PC-3 (cell line): ENCODE measurements around the gene PODN. TPM values are rescaled to one million over a fixed set of nuclear protein-coding genes. Genes with fewer than 3 reads are reported as not detected.
A peak's percentile ranks its signal among the peaks of the same experiment; 100 is the strongest.

ENCODE experiments used
- ATAC-seq: fragments of 200-7000 bp; cut with Tn5 transposase; 2 replicates; pipeline ENCODE4 v1.9.1; 2020; ENCODE audit warnings: mild to moderate bottlenecking, moderate library complexity
- BruUV-seq: library from RNA; stranded (reverse); fragments of 400-500 nt; replicated peaks from 2 replicates; lab custom pipeline; 2021; lab: Mats Ljungman, UMichigan
- CTCF ChIA-PET: fragments of 300-600 bp; sonication (Branson Sonifier 250); formaldehyde crosslinking; loops from one replicate; lab custom pipeline; 2022; ENCODE audit warnings: antibody characterized with exemption; lab: Charles Lee
- POLR2A ChIA-PET: fragments of 300-600 bp; sonication (Branson Sonifier 250); formaldehyde crosslinking; loops from one replicate; lab custom pipeline; 2022; ENCODE audit warnings: antibody characterized with exemption; ENCODE audit not compliant: unreplicated experiment; lab: Charles Lee
- DNase-seq: peaks from one replicate; pipeline ENCODE4 v3.0.0-alpha.2; 2015
- H2AFZ ChIP-seq: fragments of 300-600 bp; sonication (generic); 2 replicates; pipeline ENCODE4 v1.6.0; 2016; ENCODE audit warnings: antibody characterized with exemption, low read length
- H3F3A ChIP-seq: fragments of 300-600 bp; sonication (generic); one replicate; pipeline ENCODE4 v1.6.0; 2017; ENCODE audit warnings: antibody characterized with exemption, low read length, control low read depth, mild to moderate bottlenecking; ENCODE audit not compliant: unreplicated experiment
- H3K27ac ChIP-seq: fragments of 300-600 bp; sonication (generic); 2 replicates; pipeline ENCODE4 v1.5.1; 2016; ENCODE audit warnings: mild to moderate bottlenecking, low read length
- H3K27me3 ChIP-seq: fragments of 300-600 bp; sonication (generic); 2 replicates; pipeline ENCODE4 v1.6.1; 2016; ENCODE audit warnings: low read length, mixed read lengths
- H3K36me3 ChIP-seq: fragments of 300-600 bp; sonication (generic); 2 replicates; pipeline ENCODE4 v1.6.1; 2016; ENCODE audit warnings: low read depth, mixed run types, low read length, mixed read lengths
- H3K4me1 ChIP-seq: fragments of 300-600 bp; sonication (generic); 2 replicates; pipeline ENCODE4 v1.5.1; 2016; ENCODE audit warnings: low read length; ENCODE audit not compliant: insufficient read depth
- H3K4me2 ChIP-seq: fragments of 300-600 bp; sonication (generic); 2 replicates; pipeline ENCODE4 v1.6.0; 2016; ENCODE audit warnings: low read length
- H3K4me3 ChIP-seq: fragments of 300-600 bp; sonication (generic); 2 replicates; pipeline ENCODE4 v1.5.1; 2016; ENCODE audit warnings: mild to moderate bottlenecking, low read length, mixed read lengths
- H3K79me2 ChIP-seq: fragments of 300-600 bp; sonication (generic); 2 replicates; pipeline ENCODE4 v1.6.1; 2017; ENCODE audit warnings: low read length, mixed read lengths
- H3K9ac ChIP-seq: fragments of 300-600 bp; sonication (generic); 2 replicates; pipeline ENCODE4 v1.6.0; 2016; ENCODE audit warnings: mild to moderate bottlenecking, low read length
- H3K9me2 ChIP-seq: fragments of 300-600 bp; sonication (generic); replicated peaks from 2 replicates; pipeline ENCODE4 v1.6.1; 2016; ENCODE audit warnings: mixed run types, low read length, mixed read lengths
- H3K9me3 ChIP-seq: fragments of 300-600 bp; sonication (generic); 2 replicates; pipeline ENCODE4 v1.6.1; 2016; ENCODE audit warnings: low read length, mixed read lengths
- H4K20me1 ChIP-seq: fragments of 300-600 bp; sonication (generic); 2 replicates; pipeline ENCODE4 v1.6.1; 2016; ENCODE audit warnings: low read length, mixed read lengths
- EZH2 ChIP-seq: fragments of 300-600 bp; sonication (generic); IDR thresholded peaks from one replicate; pipeline ENCODE4 v1.6.1; 2017; ENCODE audit warnings: antibody characterized with exemption, mild to moderate bottlenecking, low read length; ENCODE audit not compliant: unreplicated experiment
- EZH2phosphoT487 ChIP-seq: fragments of 300-600 bp; sonication (generic); IDR thresholded peaks from 2 replicates; pipeline ENCODE4 v1.6.1; 2018; ENCODE audit warnings: mild to moderate bottlenecking, antibody characterized with exemption, low read length, borderline replicate concordance
- intact Hi-C: fragments of 100-400 bp; cut with micrococcal nuclease; formaldehyde crosslinking; loops from 2 replicates; pipeline ENCODE4 v1.9.0; 2023
- total RNA-seq: library from RNA; depleted of rRNA; stranded (reverse); fragments of >200 nt; gene quantifications from 2 replicates; pipeline ENCODE4 v1.2.3, GENCODE V29; 2014
- TF ChIP-seq, protein P1 (sequence below): fragments of 300-600 bp; sonication (generic); conservative IDR thresholded peaks from 2 replicates; pipeline ENCODE4 v1.5.1; 2017; ENCODE audit warnings: antibody characterized with exemption, low read depth, mild to moderate bottlenecking, low read length

Gene PODN
- total RNA-seq, 1 experiment from 2014 or later: not detected

DNA sequence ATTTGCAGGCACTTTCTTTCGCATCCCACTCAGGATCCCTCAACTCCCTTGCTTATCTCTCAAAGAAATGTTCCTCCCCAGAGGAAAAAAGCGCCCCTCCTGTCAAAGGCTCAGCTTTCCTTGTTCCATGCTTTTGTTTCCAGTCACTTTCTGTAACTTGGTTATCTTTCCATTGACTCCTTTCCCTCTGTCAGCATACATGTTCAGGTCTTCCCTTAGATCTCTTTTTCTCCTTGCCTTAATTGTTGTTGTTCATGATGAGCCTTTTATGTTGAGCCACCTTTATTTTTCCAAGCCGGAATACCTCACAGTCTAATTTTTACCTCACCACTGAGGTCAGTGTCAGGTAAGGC lies 46.5 kb upstream of the PODN start:
- ATAC-seq (peak; percentile 16), DNase-seq (no peak)
- no peaks in the 10 kb centered on the region for H3F3A ChIP-seq
- H3K9me3 ChIP-seq: no peaks in the 10 kb centered on the region
- intact Hi-C loops: loop anchor here (5.0 to 10.0 kb wide), 2 partner anchors 92 to 169 kb away; no protein-coding TSS in a partner anchor
- H3K27ac ChIP-seq: peak overlapping the region; percentile 29
- peaks cover 44% of the 10 kb centered on the region for H3K79me2 ChIP-seq
- CTCF ChIA-PET: no interaction called here
- peak overlapping the region; percentile 69 for H3K9ac ChIP-seq
- no peaks in the 10 kb centered on the region for H4K20me1 ChIP-seq
- BruUV-seq: no TSS peak
- H3K27me3 ChIP-seq: no peaks in the 10 kb centered on the region
- peak overlapping the region; percentile 92 for H3K4me2 ChIP-seq
- H3K9me2 ChIP-seq: no peaks in the 10 kb centered on the region
- H2AFZ ChIP-seq: peak overlapping the region; percentile 87
- TF ChIP-seq EZH2phosphoT487 (no peak), EZH2 (no peak)
- TF ChIP-seq, protein P1, sequence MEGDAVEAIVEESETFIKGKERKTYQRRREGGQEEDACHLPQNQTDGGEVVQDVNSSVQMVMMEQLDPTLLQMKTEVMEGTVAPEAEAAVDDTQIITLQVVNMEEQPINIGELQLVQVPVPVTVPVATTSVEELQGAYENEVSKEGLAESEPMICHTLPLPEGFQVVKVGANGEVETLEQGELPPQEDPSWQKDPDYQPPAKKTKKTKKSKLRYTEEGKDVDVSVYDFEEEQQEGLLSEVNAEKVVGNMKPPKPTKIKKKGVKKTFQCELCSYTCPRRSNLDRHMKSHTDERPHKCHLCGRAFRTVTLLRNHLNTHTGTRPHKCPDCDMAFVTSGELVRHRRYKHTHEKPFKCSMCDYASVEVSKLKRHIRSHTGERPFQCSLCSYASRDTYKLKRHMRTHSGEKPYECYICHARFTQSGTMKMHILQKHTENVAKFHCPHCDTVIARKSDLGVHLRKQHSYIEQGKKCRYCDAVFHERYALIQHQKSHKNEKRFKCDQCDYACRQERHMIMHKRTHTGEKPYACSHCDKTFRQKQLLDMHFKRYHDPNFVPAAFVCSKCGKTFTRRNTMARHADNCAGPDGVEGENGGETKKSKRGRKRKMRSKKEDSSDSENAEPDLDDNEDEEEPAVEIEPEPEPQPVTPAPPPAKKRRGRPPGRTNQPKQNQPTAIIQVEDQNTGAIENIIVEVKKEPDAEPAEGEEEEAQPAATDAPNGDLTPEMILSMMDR: no peak
- peaks cover 14% of the 10 kb centered on the region for H3K4me1 ChIP-seq
- peak overlapping the region; percentile 84 for H3K4me3 ChIP-seq
- POLR2A ChIA-PET: no interaction called here
- H3K36me3 ChIP-seq: no peaks in the 10 kb centered on the region

DNA sequence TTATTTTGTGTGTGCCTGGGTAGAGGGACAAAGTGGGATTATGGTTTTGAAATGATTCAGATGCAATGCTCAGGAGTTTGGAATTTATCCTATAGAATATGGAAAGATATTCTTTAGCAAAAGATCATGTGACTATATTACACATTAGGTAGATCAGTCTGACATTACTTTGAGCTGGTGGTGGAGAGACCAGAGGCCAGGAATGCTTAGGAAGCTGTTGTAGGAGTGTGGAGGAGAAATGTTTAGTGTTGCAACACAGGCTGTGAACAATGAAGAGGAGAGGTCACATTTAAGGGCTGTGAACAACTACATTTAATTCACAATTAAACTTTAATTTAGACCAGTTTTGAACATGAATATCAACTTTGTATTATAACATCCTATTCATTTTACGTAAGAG lies 45.3 kb upstream of the PODN start:
- Histone ChIP-seq H3K9me3 (no peaks in the 10 kb centered on the region), H3K36me3 (no peaks in the 10 kb centered on the region), H3K4me1 (peaks cover 14% of the 10 kb centered on the region), H3K9ac (no peak overlapping the region), H2AFZ (no peak overlapping the region), H3F3A (no peaks in the 10 kb centered on the region), H3K79me2 (peaks cover 49% of the 10 kb centered on the region), H3K4me3 (peak overlapping the region; percentile 84), H3K27ac (no peak overlapping the region), H3K27me3 (no peaks in the 10 kb centered on the region), H3K4me2 (peak overlapping the region; percentile 92), H3K9me2 (no peaks in the 10 kb centered on the region), H4K20me1 (no peaks in the 10 kb centered on the region)
- intact Hi-C loops: loop anchor here (5.0 to 10.0 kb wide), 2 partner anchors 91 to 168 kb away; no protein-coding TSS in a partner anchor
- TF ChIP-seq EZH2 (no peak), EZH2phosphoT487 (no peak)
- TF ChIP-seq, protein P1: no peak
- no TSS peak for BruUV-seq
- POLR2A ChIA-PET: no interaction called here
- ATAC-seq (no peak), DNase-seq (peak; percentile 40)
- CTCF ChIA-PET: no interaction called here

DNA sequence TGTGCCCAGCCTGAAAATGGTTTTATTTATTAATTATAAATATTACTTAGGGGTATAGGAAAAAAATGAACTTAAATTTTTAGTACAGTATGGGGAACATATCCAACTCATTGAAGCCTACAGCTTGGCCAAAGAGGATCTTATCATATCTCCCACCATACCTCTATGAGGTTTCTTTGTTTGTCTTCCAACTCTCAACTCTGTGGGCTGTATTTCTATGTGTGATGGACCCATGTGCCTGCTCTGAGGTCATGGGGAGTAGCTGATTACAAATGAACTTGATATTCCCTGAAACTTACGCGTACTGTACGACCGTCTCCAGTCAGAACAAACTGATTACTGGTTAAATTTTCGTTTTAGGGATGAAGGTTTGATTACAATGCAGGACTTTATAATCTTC lies 41.4 kb upstream of the PODN start:
- Histone ChIP-seq H3K27me3 (no peaks in the 10 kb centered on the region), H3K36me3 (no peaks in the 10 kb centered on the region), H3F3A (no peaks in the 10 kb centered on the region), H3K9me2 (no peaks in the 10 kb centered on the region), H3K9ac (no peak overlapping the region), H3K4me2 (no peak overlapping the region), H4K20me1 (no peaks in the 10 kb centered on the region), H2AFZ (no peak overlapping the region), H3K4me3 (no peak overlapping the region), H3K79me2 (peaks cover 62% of the 10 kb centered on the region), H3K9me3 (no peaks in the 10 kb centered on the region), H3K27ac (no peak overlapping the region), H3K4me1 (peaks cover 11% of the 10 kb centered on the region)
- no TSS peak for BruUV-seq
- intact Hi-C loops: no loop called here
- ChIA-PET CTCF (no interaction called here), POLR2A (no interaction called here)
- TF ChIP-seq, protein P1: no peak
- TF ChIP-seq EZH2 (no peak), EZH2phosphoT487 (no peak)
- ATAC-seq: no peak
- no peak for DNase-seq
